Stimulated activated CD8-positive, alpha-beta memory T cell treated with anti-CD3 and anti-CD28 coated beads, Interleukin-4, amount 100 ng/mL, for 4 hours (primary cell): ENCODE measurements around the gene NKG7.
"Not testable (repeated sequence)": the region's sequence is repeated elsewhere in the genome, so short reads cannot be mapped to it uniquely, and the experiment has no call there.

ENCODE experiments used
- DNase-seq, 2 donors: peaks; one replicate each; pipeline ENCODE4 v3.0.0-alpha.2; 2020; ENCODE audit warnings: low read depth in 2 of 2, low spot score in 1 of 2

The NKG7 gene

GRCh38 chr19:51372649-51373504 is at the start of gene NKG7:
NKG7 (minus strand) TSS chr19:51372654; CDS start chr19:51372535, 119 bp downstream.
- DNase-seq, result peak; percentile 74 to 87

- DNase-seq, result peak; percentile 68 to 84
Measured at GRCh38 chr19:51422053-51422448, 49.6 kb upstream of the NKG7 start.

GRCh38 chr19:51421229-51422052 is 49.0 kb upstream of the NKG7 start:
- DNase-seq, result no peak

- not testable (repeated sequence) for DNase-seq
Measured at GRCh38 chr19:51420511-51420910, 48.1 kb upstream of the NKG7 start.

- DNase-seq, result no peak
Measured at GRCh38 chr19:51418707-51419106, 46.3 kb upstream of the NKG7 start.

- no peak for DNase-seq
Measured at GRCh38 chr19:51417810-51418157, 45.3 kb upstream of the NKG7 start.

GRCh38 chr19:51417107-51417809 is 44.8 kb upstream of the NKG7 start, which contains the start of gene SIGLEC10:
SIGLEC10 (minus strand) TSS chr19:51417642; CDS start chr19:51417581, 61 bp downstream.
- no peak for DNase-seq

- not testable (repeated sequence) for DNase-seq
Measured at GRCh38 chr19:51416422-51416821, 44.0 kb upstream of the NKG7 start.

- DNase-seq, result no peak
Measured at GRCh38 chr19:51415187-51415586, 42.7 kb upstream of the NKG7 start.

GRCh38 chr19:51410950-51411748 is 38.7 kb upstream of the NKG7 start:
- DNase-seq, result no peak

GRCh38 chr19:51407511-51408131 is 35.2 kb upstream of the NKG7 start:
- no peak for DNase-seq

- no peak for DNase-seq
Measured at GRCh38 chr19:51402117-51402516, 29.7 kb upstream of the NKG7 start.

- not testable (repeated sequence) for DNase-seq
Measured at GRCh38 chr19:51399936-51400335, 27.5 kb upstream of the NKG7 start.

- no peak for DNase-seq
Measured at GRCh38 chr19:51399231-51399630, 26.8 kb upstream of the NKG7 start.

- no peak for DNase-seq
Measured at GRCh38 chr19:51398096-51398704, 25.7 kb upstream of the NKG7 start.

- not testable (repeated sequence) for DNase-seq
Measured at GRCh38 chr19:51397453-51397852, 25.0 kb upstream of the NKG7 start.

GRCh38 chr19:51396175-51396574 is 23.7 kb upstream of the NKG7 start:
- no peak for DNase-seq

- peak; percentile 75 to 82 for DNase-seq
Measured at GRCh38 chr19:51394050-51394836, 21.8 kb upstream of the NKG7 start.

- no peak for DNase-seq
Measured at GRCh38 chr19:51392701-51393100, 20.2 kb upstream of the NKG7 start.
